K562 (cell line): ENCODE measurements around the gene DNA2. TPM values are rescaled to one million over a fixed set of nuclear protein-coding genes. Genes with fewer than 3 reads are reported as not detected.

ENCODE experiments used
- ATF2 ChIP-seq: sonication (generic); formaldehyde crosslinking; IDR thresholded peaks from 2 replicates; pipeline ENCODE4 v1.8.1; 2022; ENCODE audit warnings: missing genetic modification reagents
- GABPB1 ChIP-seq: sonication (generic); formaldehyde crosslinking; IDR thresholded peaks from 2 replicates; pipeline ENCODE4 v1.8.0; 2022; ENCODE audit warnings: mild to moderate bottlenecking, missing genetic modification reagents
- HDAC1 ChIP-seq, 2 experiments: fragments of 450-650 bp; IDR thresholded peaks; 2 replicates each; pipeline ENCODE4 v1.6.1; 2016 to 2017; ENCODE audit warnings: inconsistent platforms in 1 of 2, mild to moderate bottlenecking in 1 of 2, moderate library complexity in 1 of 2
- HNRNPK ChIP-seq: fragments of 200-400 bp; formaldehyde crosslinking; IDR thresholded peaks from one replicate; pipeline ENCODE4 v1.6.1; 2018; ENCODE audit warnings: mild to moderate bottlenecking, low read depth, low read length; ENCODE audit not compliant: poor library complexity, severe bottlenecking
- LARP7 ChIP-seq: fragments of 450-650 bp; IDR thresholded peaks from 2 replicates; pipeline ENCODE4 v1.6.1; 2016
- MAFK ChIP-seq: IDR thresholded peaks from 2 replicates; pipeline ENCODE4 v1.6.1; 2011; ENCODE audit warnings: low read length, improper control_type of control experiment
- POLR2AphosphoS5 ChIP-seq: IDR thresholded peaks from 2 replicates; pipeline ENCODE4 v1.6.1; 2011; ENCODE audit warnings: mild to moderate bottlenecking, low read depth, low read length, moderate library complexity; ENCODE audit not compliant: control insufficient read depth, insufficient read depth
- RB1 ChIP-seq: fragments of 450-650 bp; IDR thresholded peaks from 2 replicates; pipeline ENCODE4 v1.6.1; 2017; ENCODE audit warnings: low read depth, mild to moderate bottlenecking
- RBM22 ChIP-seq: fragments of 200-400 bp; formaldehyde crosslinking; IDR thresholded peaks from 2 replicates; pipeline ENCODE4 v1.6.1; 2018; ENCODE audit warnings: low read length, low read depth; ENCODE audit not compliant: poor library complexity, severe bottlenecking
- SMAD4 ChIP-seq: fragments of 250-450 bp; sonication (Bioruptor Pico); conservative IDR thresholded peaks from 2 replicates; pipeline ENCODE4 v1.8.0; 2021; ENCODE audit warnings: inconsistent platforms, mild to moderate bottlenecking, moderate library complexity
- TOE1 ChIP-seq, 2 experiments: fragments of 450-650 bp in 1 of 2; sonication (generic) in 1 of 2; formaldehyde crosslinking in 1 of 2; IDR thresholded peaks; 2 replicates each; pipeline versions ENCODE4 v1.7.1 to v1.8.0; 2016 to 2022; ENCODE audit warnings: borderline replicate concordance in 2 of 2, mild to moderate bottlenecking in 2 of 2, antibody characterized with exemption in 1 of 2, inconsistent platforms in 1 of 2, low read depth in 1 of 2, missing genetic modification reagents in 1 of 2, moderate library complexity in 1 of 2
- YY1 ChIP-seq, 3 experiments: IDR thresholded peaks; 2 replicates each; pipeline ENCODE4 v1.6.1; 2011; ENCODE audit warnings: low read length in 2 of 3, mild to moderate bottlenecking in 2 of 3, moderate library complexity in 2 of 3, borderline replicate concordance in 1 of 3, control low read depth in 1 of 3, low read depth in 1 of 3; ENCODE audit not compliant: insufficient read depth in 3 of 3, insufficient replicate concordance in 2 of 3, control insufficient read depth in 1 of 3, insufficient read length in 1 of 3; ENCODE audit errors: extremely low read depth in 1 of 3
- ZBTB5 ChIP-seq: fragments of 450-650 bp; IDR thresholded peaks from 2 replicates; pipeline ENCODE4 v1.6.1; 2017; ENCODE audit warnings: antibody characterized with exemption
- ZFX ChIP-seq: sonication (generic); formaldehyde crosslinking; IDR thresholded peaks from 2 replicates; pipeline ENCODE4 v1.8.0; 2022; ENCODE audit warnings: mild to moderate bottlenecking, missing genetic modification reagents, moderate library complexity
- ZNF551 ChIP-seq: fragments of 250-450 bp; sonication (Bioruptor Pico); IDR thresholded peaks from 2 replicates; pipeline ENCODE4 v1.5.0; 2021; ENCODE audit warnings: mild to moderate bottlenecking, moderate library complexity
- polyA plus RNA-seq, 8 experiments: library from polyadenylated mRNA; depleted of rRNA in 4 of 8; stranded (reverse) in 5 of 8; unstranded in 3 of 8; fragments of >200 nt; fragmentation: Nextera tagmentation in 2 of 8; fragmentation: Illumina TruSeq in 1 of 8; extraction: Ambion mirVana in 2 of 8; extraction: Trizol in 1 of 8; gene quantifications; 2 replicates each; pipeline versions ENCODE4 v1.2.1 to v1.2.3, GENCODE V29; 2011 to 2014; ENCODE audit warnings: inconsistent platforms in 1 of 8, missing spikeins in 1 of 8
- total RNA-seq, 7 experiments: library from RNA; depleted of rRNA in 6 of 7; stranded (reverse); fragments of >200 nt in 6 of 7; fragmentation: Illumina TruSeq in 2 of 7; extraction: Trizol in 2 of 7; gene quantifications; 2 replicates each; pipeline versions ENCODE4 v1.2.1 to v1.2.3, GENCODE V29; 2011 to 2021; ENCODE audit warnings: low replicate concordance in 1 of 7
- TF ChIP-seq, protein P1 (sequence below): fragments of 450-650 bp; formaldehyde crosslinking; IDR thresholded peaks from 2 replicates; pipeline ENCODE4 v1.4.0; 2020; ENCODE audit warnings: mild to moderate bottlenecking
- TF ChIP-seq, protein P2 (sequence below): fragments of 450-650 bp; conservative IDR thresholded peaks from 2 replicates; pipeline ENCODE4 v1.6.1; 2016; ENCODE audit warnings: missing genetic modification characterization, low read depth, mild to moderate bottlenecking, missing compliant biosample characterization, moderate library complexity

The DNA2 gene
- total and polyA plus RNA-seq, 9 of the 15 experiments (the other 6 are each of a cell fraction or from before 2014, with no cell fraction given): 24.6 to 51.4 (median 40.8) TPM

GRCh38 chr10:68406815-68407548 lies 64.8 kb downstream of the DNA2 start, which contains the start of gene RUFY2 (continued):
- TF ChIP-seq LARP7: 0 out of 2 replicates have a peak, but pooled peaks have one; percentile 55
- TF ChIP-seq, protein P1, sequence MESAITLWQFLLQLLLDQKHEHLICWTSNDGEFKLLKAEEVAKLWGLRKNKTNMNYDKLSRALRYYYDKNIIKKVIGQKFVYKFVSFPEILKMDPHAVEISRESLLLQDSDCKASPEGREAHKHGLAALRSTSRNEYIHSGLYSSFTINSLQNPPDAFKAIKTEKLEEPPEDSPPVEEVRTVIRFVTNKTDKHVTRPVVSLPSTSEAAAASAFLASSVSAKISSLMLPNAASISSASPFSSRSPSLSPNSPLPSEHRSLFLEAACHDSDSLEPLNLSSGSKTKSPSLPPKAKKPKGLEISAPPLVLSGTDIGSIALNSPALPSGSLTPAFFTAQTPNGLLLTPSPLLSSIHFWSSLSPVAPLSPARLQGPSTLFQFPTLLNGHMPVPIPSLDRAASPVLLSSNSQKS (CRISPR knock-in tag): no peak
- TF ChIP-seq TOE1 (IDR thresholded peaks at IDR 0.05; ENCODE audit: borderline replicate concordance): no peak
- 0 out of 2 replicates have a peak, but pooled peaks have one; percentile 8 for TF ChIP-seq TOE1 (CRISPR knock-in tag; IDR thresholded peaks at IDR 0.05; ENCODE audit: borderline replicate concordance, low read depth)
- TF ChIP-seq YY1 (IDR thresholded peaks at IDR 0.05; ENCODE audit: borderline replicate concordance in 1 of 3, control insufficient read depth in 1 of 3, extremely low read depth in 1 of 3, insufficient read depth in 3 of 3, insufficient read length in 1 of 3, insufficient replicate concordance in 2 of 3, low read depth in 1 of 3, low read length in 2 of 3): peak; percentile 34 to 84 (median 82)
- TF ChIP-seq SMAD4 (CRISPR knock-in tag): peak; percentile 87
- no peak for TF ChIP-seq ATF2
- peak; percentile 95 for TF ChIP-seq ZFX (CRISPR knock-in tag)
- TF ChIP-seq, protein P2, sequence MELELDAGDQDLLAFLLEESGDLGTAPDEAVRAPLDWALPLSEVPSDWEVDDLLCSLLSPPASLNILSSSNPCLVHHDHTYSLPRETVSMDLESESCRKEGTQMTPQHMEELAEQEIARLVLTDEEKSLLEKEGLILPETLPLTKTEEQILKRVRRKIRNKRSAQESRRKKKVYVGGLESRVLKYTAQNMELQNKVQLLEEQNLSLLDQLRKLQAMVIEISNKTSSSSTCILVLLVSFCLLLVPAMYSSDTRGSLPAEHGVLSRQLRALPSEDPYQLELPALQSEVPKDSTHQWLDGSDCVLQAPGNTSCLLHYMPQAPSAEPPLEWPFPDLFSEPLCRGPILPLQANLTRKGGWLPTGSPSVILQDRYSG (tag): no peak
- peak; percentile 59 for TF ChIP-seq RBM22
- TF ChIP-seq GABPB1 (CRISPR knock-in tag): peak; percentile 82
- TF ChIP-seq POLR2AphosphoS5: peak; percentile 65
- TF ChIP-seq MAFK: no peak
- TF ChIP-seq HDAC1 (IDR thresholded peaks at IDR 0.05): peak in 1 of 2 experiments; percentile 58; a peak in 2 of 4 replicates
- no peak for TF ChIP-seq ZNF551 (CRISPR knock-in tag)
- peak; percentile 99 for TF ChIP-seq RB1
- TF ChIP-seq HNRNPK: no peak
- no peak for TF ChIP-seq ZBTB5
